Measurements from ENCODE around the gene DSCAM. TPM values are rescaled to one million over a fixed set of nuclear protein-coding genes. Genes with fewer than 3 reads are reported as not detected.
A peak's percentile ranks its signal among the peaks of the same experiment; 100 is the strongest.

Gene DSCAM
- total RNA-seq, 8 experiments from 2014 or later = 0.05 to 8.7 (median 4.4) TPM

- in situ Hi-C loops (cut with MboI; ENCODE audit: low pct_unique_long_range_greater_than_20kb in 2 of 9, low sequenced_read_pairs in 9 of 9, unreplicated experiment in 9 of 9) = no loop called here
These were observed 215.7 kb downstream of the DSCAM start for GRCh38 chr21:40631211-40631610.

GRCh38 chr21:40625991-40626390, 221.0 kb downstream of the DSCAM start:
- no peak for ATAC-seq (replicated peaks in 6 of 8)
- Histone ChIP-seq H3K4me1 (replicated peaks in 1 of 2) (peaks cover 18 to 20% of the 10 kb centered on the region in 2 donors), H3K27ac (no peak overlapping the region), H3K4me3 (no peak overlapping the region)
- in situ Hi-C loops (cut with MboI; ENCODE audit: low pct_unique_long_range_greater_than_20kb in 2 of 9, low sequenced_read_pairs in 9 of 9, unreplicated experiment in 9 of 9) = no loop called here
- WGBS, 10 experiments = 8 to 100% (median 40%) methylated on average over 1 to 3 of the region's 3 CpGs; no CpG with 5 or more reads in 1 of the 10 experiments

More at GRCh38 chr21:40631211-40631610, 215.7 kb downstream of the DSCAM start:
- WGBS, 10 experiments = 0 to 100% (median 78%) methylated on average over 1 to 2 of the region's 2 CpGs; no CpG with 5 or more reads in 5 of the 10 experiments
- Histone ChIP-seq H3K4me3 (no peak overlapping the region), H3K4me1 (replicated peaks in 1 of 2) (peaks cover 9 to 13% of the 10 kb centered on the region in 2 donors), H3K27ac (no peak overlapping the region)
- ATAC-seq (replicated peaks in 6 of 8) = peak in 5 of 8 experiments; percentile 37 to 60 (median 42)

GRCh38 chr21:40623528-40623927, 223.4 kb downstream of the DSCAM start:
- in situ Hi-C loops (cut with MboI; ENCODE audit: low pct_unique_long_range_greater_than_20kb in 2 of 9, low sequenced_read_pairs in 9 of 9, unreplicated experiment in 9 of 9) = no loop called here
- 0 to 20% (median 0%) methylated on average over 1 of the region's 1 CpG; no CpG with 5 or more reads in 3 of the 10 experiments for WGBS, 10 experiments
- no peak overlapping the region for H3K27ac ChIP-seq
- no peak overlapping the region for H3K4me3 ChIP-seq
- ATAC-seq (replicated peaks in 6 of 8) = peak in 6 of 8 experiments; percentile 20 to 75 (median 54)
- peaks cover 20 to 23% of the 10 kb centered on the region in 2 donors for H3K4me1 ChIP-seq (replicated peaks in 1 of 2)

- Histone ChIP-seq H3K4me1 (replicated peaks in 1 of 2) (peaks cover 30 to 31% of the 10 kb centered on the region in 2 donors), H3K4me3 (no peak overlapping the region), H3K27ac (no peak overlapping the region)
- in situ Hi-C loops (cut with MboI; ENCODE audit: low pct_unique_long_range_greater_than_20kb in 2 of 9, low sequenced_read_pairs in 9 of 9, unreplicated experiment in 9 of 9) = no loop called here
- ATAC-seq (replicated peaks in 6 of 8) = peak in 3 of 8 experiments; percentile 30 to 42 (median 33)
- WGBS, 10 experiments = 3 to 100% (median 26%) methylated on average over 1 to 4 of the region's 4 CpGs; no CpG with 5 or more reads in 1 of the 10 experiments
These were observed 224.4 kb downstream of the DSCAM start for GRCh38 chr21:40622531-40622930.

- Histone ChIP-seq H3K4me1 (replicated peaks in 1 of 2) (peaks cover 30 to 31% of the 10 kb centered on the region in 2 donors), H3K27ac (no peak overlapping the region), H3K4me3 (no peak overlapping the region)
- in situ Hi-C loops (cut with MboI; ENCODE audit: low pct_unique_long_range_greater_than_20kb in 2 of 9, low sequenced_read_pairs in 9 of 9, unreplicated experiment in 9 of 9) = no loop called here
- 0 to 74% (median 44%) methylated on average over 2 to 7 of the region's 7 CpGs; no CpG with 5 or more reads in 1 of the 10 experiments for WGBS, 10 experiments
- ATAC-seq (replicated peaks in 6 of 8) = no peak
These were observed 226.4 kb downstream of the DSCAM start for GRCh38 chr21:40620386-40621145.

GRCh38 chr21:40618191-40618973, 228.6 kb downstream of the DSCAM start:
- in situ Hi-C loops (cut with MboI; ENCODE audit: low pct_unique_long_range_greater_than_20kb in 2 of 9, low sequenced_read_pairs in 9 of 9, unreplicated experiment in 9 of 9) = no loop called here
- Histone ChIP-seq H3K27ac (no peak overlapping the region), H3K4me3 (no peak overlapping the region), H3K4me1 (replicated peaks in 1 of 2) (peaks cover 19 to 20% of the 10 kb centered on the region in 2 donors)
- 32 to 88% (median 46%) methylated on average over 2 to 11 of the region's 14 CpGs; no CpG with 5 or more reads in 1 of the 10 experiments for WGBS, 10 experiments
- peak in 5 of 8 experiments; percentile 81 to 90 (median 88) for ATAC-seq (replicated peaks in 6 of 8)

- no peak overlapping the region for H3K4me3 ChIP-seq
- H3K4me1 ChIP-seq (replicated peaks in 1 of 2) = peaks cover 11 to 14% of the 10 kb centered on the region in 2 donors
- ATAC-seq (replicated peaks in 6 of 8) = peak in 2 of 8 experiments; percentile 3 to 34
- WGBS, 10 experiments = 55 to 100% (median 68%) methylated on average over 1 to 4 of the region's 5 CpGs; no CpG with 5 or more reads in 2 of the 10 experiments
- in situ Hi-C loops (cut with MboI; ENCODE audit: low pct_unique_long_range_greater_than_20kb in 2 of 9, low sequenced_read_pairs in 9 of 9, unreplicated experiment in 9 of 9) = no loop called here
- no peak overlapping the region for H3K27ac ChIP-seq
These were observed 230.6 kb downstream of the DSCAM start for GRCh38 chr21:40616377-40616704.

GRCh38 chr21:40615505-40616376, 231.2 kb downstream of the DSCAM start:
- in situ Hi-C loops (cut with MboI; ENCODE audit: low pct_unique_long_range_greater_than_20kb in 2 of 9, low sequenced_read_pairs in 9 of 9, unreplicated experiment in 9 of 9) = no loop called here
- Histone ChIP-seq H3K4me3 (no peak overlapping the region), H3K4me1 (replicated peaks in 1 of 2) (peaks cover 11 to 14% of the 10 kb centered on the region in 2 donors), H3K27ac (no peak overlapping the region)
- ATAC-seq (replicated peaks in 6 of 8) = peak in 5 of 8 experiments; percentile 48 to 77 (median 75)
- 6 to 95% (median 67%) methylated on average over 2 to 9 of the region's 9 CpGs for WGBS, 10 experiments

- ATAC-seq (replicated peaks in 6 of 8) = no peak
- in situ Hi-C loops (cut with MboI; ENCODE audit: low pct_unique_long_range_greater_than_20kb in 2 of 9, low sequenced_read_pairs in 9 of 9, unreplicated experiment in 9 of 9) = no loop called here
- WGBS, 10 experiments = 24 to 100% (median 86%) methylated on average over 1 to 4 of the region's 4 CpGs; no CpG with 5 or more reads in 1 of the 10 experiments
- Histone ChIP-seq H3K27ac (no peak overlapping the region), H3K4me1 (replicated peaks in 1 of 2) (peaks cover 11 to 16% of the 10 kb centered on the region in 2 donors), H3K4me3 (no peak overlapping the region)
These were observed 233.4 kb downstream of the DSCAM start for GRCh38 chr21:40613546-40614030.

- no peak for ATAC-seq (replicated peaks in 6 of 8)
- in situ Hi-C loops (cut with MboI; ENCODE audit: low pct_unique_long_range_greater_than_20kb in 2 of 9, low sequenced_read_pairs in 9 of 9, unreplicated experiment in 9 of 9) = no loop called here
- WGBS, 10 experiments = 0 to 97% (median 62%) methylated on average over 1 to 4 of the region's 6 CpGs; no CpG with 5 or more reads in 2 of the 10 experiments
These were observed 236.6 kb downstream of the DSCAM start for GRCh38 chr21:40610345-40610744.

GRCh38 chr21:40606341-40606740, 240.6 kb downstream of the DSCAM start:
- WGBS, 10 experiments = 0 to 100% (median 68%) methylated on average over 1 to 2 of the region's 2 CpGs; no CpG with 5 or more reads in 2 of the 10 experiments
- in situ Hi-C loops (cut with MboI; ENCODE audit: low pct_unique_long_range_greater_than_20kb in 2 of 9, low sequenced_read_pairs in 9 of 9, unreplicated experiment in 9 of 9) = no loop called here
- H3K4me1 ChIP-seq (replicated peaks in 1 of 2) = peaks cover 0 to 7% of the 10 kb centered on the region in 2 donors

More at GRCh38 chr21:40610345-40610744, 236.6 kb downstream of the DSCAM start:
- no peak overlapping the region for H3K4me3 ChIP-seq
- no peak overlapping the region for H3K27ac ChIP-seq
- peaks cover 0 to 7% of the 10 kb centered on the region in 2 donors for H3K4me1 ChIP-seq (replicated peaks in 1 of 2)

GRCh38 chr21:40605094-40605493, 241.9 kb downstream of the DSCAM start:
- H3K27ac ChIP-seq = no peak overlapping the region
- in situ Hi-C loops (cut with MboI; ENCODE audit: low pct_unique_long_range_greater_than_20kb in 2 of 9, low sequenced_read_pairs in 9 of 9, unreplicated experiment in 9 of 9) = no loop called here
- WGBS, 10 experiments = 42 to 100% (median 88%) methylated on average over 2 to 4 of the region's 4 CpGs; no CpG with 5 or more reads in 2 of the 10 experiments

More at GRCh38 chr21:40606341-40606740, 240.6 kb downstream of the DSCAM start:
- H3K27ac ChIP-seq = no peak overlapping the region
- no peak overlapping the region for H3K4me3 ChIP-seq
- no peak for ATAC-seq (replicated peaks in 6 of 8)

More at GRCh38 chr21:40605094-40605493, 241.9 kb downstream of the DSCAM start:
- ATAC-seq (replicated peaks in 6 of 8) = no peak
- no peak overlapping the region for H3K4me3 ChIP-seq
- peaks cover 0 to 7% of the 10 kb centered on the region in 2 donors for H3K4me1 ChIP-seq (replicated peaks in 1 of 2)
